Spleen (tissue), 7 donors: ENCODE results near the gene RECK.

Experiments
- POLR2A ChIP-seq, 3 donors: fragments of 450-650 bp; IDR thresholded peaks; one replicate each; pipeline ENCODE4 v1.5.1; 2017; ENCODE audit warnings: antibody characterized with exemption in 3 of 3, mild to moderate bottlenecking in 1 of 3
- POLR2AphosphoS5 ChIP-seq, 3 donors: sonication (generic); formaldehyde crosslinking; IDR thresholded peaks; one replicate each; pipeline ENCODE4 v1.5.1; 2017; ENCODE audit warnings: antibody characterized with exemption in 3 of 3
- TF ChIP-seq, protein P1 (sequence below), 11 experiments: fragments of 200-600 bp in 7 of 11; fragments of 450-650 bp in 4 of 11; sonication (generic) in 4 of 11; IDR thresholded peaks in 8 of 11; conservative IDR thresholded peaks in 3 of 11; 1 replicate in 7 of 11; 2 replicates in 4 of 11; pipeline versions ENCODE4 v1.4.0 to v1.8.0; 2016 to 2021; ENCODE audit warnings: antibody characterized with exemption in 11 of 11, inconsistent platforms in 4 of 11, mild to moderate bottlenecking in 1 of 11
- donor health status: DM: no; HTN: no; CAD: no; lungs with moderate emphysema.
- donor health status: DM: no; HTN: no; CAD: no.
- donor health status: DM: no; HTN: no; CAD: no.

GRCh38 chr9:36091026-36091953 is 54.6 kb downstream of the RECK start:
- TF ChIP-seq, protein P1, sequence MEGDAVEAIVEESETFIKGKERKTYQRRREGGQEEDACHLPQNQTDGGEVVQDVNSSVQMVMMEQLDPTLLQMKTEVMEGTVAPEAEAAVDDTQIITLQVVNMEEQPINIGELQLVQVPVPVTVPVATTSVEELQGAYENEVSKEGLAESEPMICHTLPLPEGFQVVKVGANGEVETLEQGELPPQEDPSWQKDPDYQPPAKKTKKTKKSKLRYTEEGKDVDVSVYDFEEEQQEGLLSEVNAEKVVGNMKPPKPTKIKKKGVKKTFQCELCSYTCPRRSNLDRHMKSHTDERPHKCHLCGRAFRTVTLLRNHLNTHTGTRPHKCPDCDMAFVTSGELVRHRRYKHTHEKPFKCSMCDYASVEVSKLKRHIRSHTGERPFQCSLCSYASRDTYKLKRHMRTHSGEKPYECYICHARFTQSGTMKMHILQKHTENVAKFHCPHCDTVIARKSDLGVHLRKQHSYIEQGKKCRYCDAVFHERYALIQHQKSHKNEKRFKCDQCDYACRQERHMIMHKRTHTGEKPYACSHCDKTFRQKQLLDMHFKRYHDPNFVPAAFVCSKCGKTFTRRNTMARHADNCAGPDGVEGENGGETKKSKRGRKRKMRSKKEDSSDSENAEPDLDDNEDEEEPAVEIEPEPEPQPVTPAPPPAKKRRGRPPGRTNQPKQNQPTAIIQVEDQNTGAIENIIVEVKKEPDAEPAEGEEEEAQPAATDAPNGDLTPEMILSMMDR (IDR thresholded peaks at IDR 0.05 in 8 of 11, conservative IDR thresholded peaks at IDR 0.05 in 3 of 11): no peak
- no peak for TF ChIP-seq POLR2A (IDR thresholded peaks at IDR 0.05)
- TF ChIP-seq POLR2AphosphoS5 (IDR thresholded peaks at IDR 0.05): no peak
